NCI-H2227 (cell line): ENCODE results near the gene VKORC1L1.
"Not testable (repeated sequence)": the region's sequence is repeated elsewhere in the genome, so short reads cannot be mapped to it uniquely, and the experiment has no call there.

Experiments used
- DNase-seq: peaks from one replicate; lab custom pipeline; 2025; ENCODE audit not compliant: unreplicated experiment; lab: John Stamatoyannopoulos, UW

VKORC1L1 gene

GRCh38 chr7:65884983-65885382 is 12.1 kb downstream of the VKORC1L1 start:
- DNase-seq, result not testable (repeated sequence)

- not testable (repeated sequence) for DNase-seq
These were observed 12.7 kb downstream of the VKORC1L1 start for GRCh38 chr7:65885533-65885932.

GRCh38 chr7:65888434-65889156 is 15.7 kb downstream of the VKORC1L1 start:
- not testable (repeated sequence) for DNase-seq

GRCh38 chr7:65889722-65890121 is 16.8 kb downstream of the VKORC1L1 start:
- not testable (repeated sequence) for DNase-seq

- DNase-seq, result no peak
These were observed 19.3 kb downstream of the VKORC1L1 start for GRCh38 chr7:65892161-65892560.

GRCh38 chr7:65892835-65893234 is 20.0 kb downstream of the VKORC1L1 start:
- no peak for DNase-seq

- no peak for DNase-seq
These were observed 23.5 kb downstream of the VKORC1L1 start for GRCh38 chr7:65896279-65896870.

- DNase-seq, result not testable (repeated sequence)
These were observed 24.4 kb downstream of the VKORC1L1 start for GRCh38 chr7:65897289-65897688.

GRCh38 chr7:65898677-65899447 is 26.0 kb downstream of the VKORC1L1 start:
- DNase-seq, result not testable (repeated sequence)

GRCh38 chr7:65902306-65902705 is 29.4 kb downstream of the VKORC1L1 start:
- DNase-seq, result no peak

- no peak for DNase-seq
These were observed 34.8 kb downstream of the VKORC1L1 start for GRCh38 chr7:65907501-65908198.

- DNase-seq, result no peak
These were observed 37.4 kb downstream of the VKORC1L1 start for GRCh38 chr7:65910237-65910636.

GRCh38 chr7:65912237-65912636 is 39.4 kb downstream of the VKORC1L1 start:
- DNase-seq, result no peak

GRCh38 chr7:65915921-65916657 is 43.2 kb downstream of the VKORC1L1 start:
- no peak for DNase-seq

- DNase-seq, result no peak
These were observed 50.4 kb downstream of the VKORC1L1 start for GRCh38 chr7:65923316-65923715.

- no peak for DNase-seq
These were observed 51.3 kb downstream of the VKORC1L1 start for GRCh38 chr7:65924193-65924592.

GRCh38 chr7:65925040-65925439 is 52.2 kb downstream of the VKORC1L1 start:
- no peak for DNase-seq

- DNase-seq, result no peak
These were observed 53.7 kb downstream of the VKORC1L1 start for GRCh38 chr7:65926588-65926987.

- peak; percentile 28 for DNase-seq
These were observed 54.9 kb downstream of the VKORC1L1 start for GRCh38 chr7:65927489-65928448.
